Measurements from ENCODE around the gene KIAA1755.

KIAA1755 gene

GRCh38 chr20:38164069-38164468 is 96.5 kb downstream of the KIAA1755 start:
- no peak for DNase-seq

GRCh38 chr20:38162878-38163875 is 97.4 kb downstream of the KIAA1755 start:
- no peak for DNase-seq

GRCh38 chr20:38162149-38162548 is 98.4 kb downstream of the KIAA1755 start:
- no peak for DNase-seq

GRCh38 chr20:38161412-38161774 is 99.1 kb downstream of the KIAA1755 start:
- no peak for DNase-seq
